Measurements from ENCODE around the gene TYW5. TPM values are rescaled to one million over a fixed set of nuclear protein-coding genes. Genes with fewer than 3 reads are reported as not detected.

The TYW5 gene
- polyA plus RNA-seq, 1 donor (not counting 4 experiments of a cell fraction or from before 2014, with no cell fraction given), result 9.9 TPM

DNA sequence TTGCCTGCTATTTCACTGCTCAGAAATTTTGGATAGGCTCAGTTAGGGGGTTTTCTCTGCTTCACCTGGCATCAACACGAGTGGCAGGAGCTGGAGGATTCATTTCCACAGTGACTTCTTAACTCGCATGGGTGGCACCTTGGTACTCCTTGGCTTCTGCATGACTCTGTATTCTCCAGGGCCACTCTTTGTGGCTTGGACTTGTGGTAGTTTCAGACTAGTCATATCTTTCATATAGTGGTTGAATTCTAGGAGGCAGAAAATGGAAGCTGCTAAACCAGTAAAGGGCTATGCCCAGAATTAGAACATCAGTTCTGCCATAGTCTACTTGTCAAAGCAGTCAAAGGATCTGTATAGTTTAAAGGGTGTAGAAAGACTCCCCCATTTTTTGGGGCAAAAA is 6.9 kb upstream of the TYW5 start:
- DNase-seq (ENCODE audit: low read depth, low spot score) (no peak), FAIRE-seq (no peak)
- H3K36me3 ChIP-seq (ENCODE audit: control insufficient read depth in 2 of 2, extremely low read depth in 1 of 2, insufficient read depth in 2 of 2, low read length in 2 of 2), result peaks cover 6 to 14% of the 10 kb centered on the region in 2 experiments
- no peak overlapping the region for H3K27ac ChIP-seq (ENCODE audit: control insufficient read depth, insufficient read depth, low read length)
- no peak overlapping the region for H3K4me3 ChIP-seq (ENCODE audit: control insufficient read depth in 2 of 3, extremely low read depth in 1 of 3, insufficient read depth in 2 of 3, low read depth in 1 of 3, low read length in 3 of 3)
- no peak overlapping the region for H3K4me2 ChIP-seq (ENCODE audit: control insufficient read depth, extremely low read depth, insufficient read depth, low read depth, low read length)
- dilution Hi-C loops (cut with MboI; ENCODE audit: extremely low pct_ligation_motif_present, low sequenced_read_pairs), result no loop called here
- TF ChIP-seq, protein P1, sequence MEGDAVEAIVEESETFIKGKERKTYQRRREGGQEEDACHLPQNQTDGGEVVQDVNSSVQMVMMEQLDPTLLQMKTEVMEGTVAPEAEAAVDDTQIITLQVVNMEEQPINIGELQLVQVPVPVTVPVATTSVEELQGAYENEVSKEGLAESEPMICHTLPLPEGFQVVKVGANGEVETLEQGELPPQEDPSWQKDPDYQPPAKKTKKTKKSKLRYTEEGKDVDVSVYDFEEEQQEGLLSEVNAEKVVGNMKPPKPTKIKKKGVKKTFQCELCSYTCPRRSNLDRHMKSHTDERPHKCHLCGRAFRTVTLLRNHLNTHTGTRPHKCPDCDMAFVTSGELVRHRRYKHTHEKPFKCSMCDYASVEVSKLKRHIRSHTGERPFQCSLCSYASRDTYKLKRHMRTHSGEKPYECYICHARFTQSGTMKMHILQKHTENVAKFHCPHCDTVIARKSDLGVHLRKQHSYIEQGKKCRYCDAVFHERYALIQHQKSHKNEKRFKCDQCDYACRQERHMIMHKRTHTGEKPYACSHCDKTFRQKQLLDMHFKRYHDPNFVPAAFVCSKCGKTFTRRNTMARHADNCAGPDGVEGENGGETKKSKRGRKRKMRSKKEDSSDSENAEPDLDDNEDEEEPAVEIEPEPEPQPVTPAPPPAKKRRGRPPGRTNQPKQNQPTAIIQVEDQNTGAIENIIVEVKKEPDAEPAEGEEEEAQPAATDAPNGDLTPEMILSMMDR (optimal IDR thresholded peaks at IDR 0.05 in 1 of 3, IDR thresholded peaks at IDR 0.05 in 1 of 3, conservative IDR thresholded peaks at IDR 0.05 in 1 of 3; ENCODE audit: extremely low read depth in 1 of 3, insufficient read depth in 2 of 3, low read length in 3 of 3), result no peak
- no peak for TF ChIP-seq EZH2 (IDR thresholded peaks at IDR 0.05; ENCODE audit: low read length)
- no peaks in the 10 kb centered on the region for H3K4me1 ChIP-seq (ENCODE audit: control insufficient read depth, extremely low read depth, insufficient read depth, low read length)
- H4K20me1 ChIP-seq (ENCODE audit: control insufficient read depth, extremely low read depth, insufficient read depth, low read length), result no peaks in the 10 kb centered on the region
- no peaks in the 10 kb centered on the region for H3K27me3 ChIP-seq (ENCODE audit: control insufficient read depth, extremely low read depth, insufficient read depth, low read length)
- H2AFZ ChIP-seq (ENCODE audit: control insufficient read depth, low read length), result no peak overlapping the region
- H3K9me1 ChIP-seq (ENCODE audit: control insufficient read depth, extremely low read depth, insufficient read depth, low read length), result no peaks in the 10 kb centered on the region
- no peaks in the 10 kb centered on the region for H3K9me3 ChIP-seq (ENCODE audit: control insufficient read depth, low read depth, low read length)
- H3K79me2 ChIP-seq (ENCODE audit: control insufficient read depth, insufficient read depth, low read length), result peaks cover 15% of the 10 kb centered on the region
- H3K9ac ChIP-seq (ENCODE audit: control insufficient read depth, extremely low read depth, insufficient read depth, low read length), result no peak overlapping the region

- Histone ChIP-seq H3K9ac (ENCODE audit: control insufficient read depth, extremely low read depth, insufficient read depth, low read length) (no peak overlapping the region), H3K4me1 (ENCODE audit: control insufficient read depth, extremely low read depth, insufficient read depth, low read length) (peaks cover 15% of the 10 kb centered on the region), H4K20me1 (ENCODE audit: control insufficient read depth, extremely low read depth, insufficient read depth, low read length) (no peaks in the 10 kb centered on the region), H3K27ac (ENCODE audit: control insufficient read depth, insufficient read depth, low read length) (no peak overlapping the region), H3K4me2 (ENCODE audit: control insufficient read depth, extremely low read depth, insufficient read depth, low read depth, low read length) (no peak overlapping the region), H3K27me3 (ENCODE audit: control insufficient read depth, extremely low read depth, insufficient read depth, low read length) (no peaks in the 10 kb centered on the region), H3K9me3 (ENCODE audit: control insufficient read depth, low read depth, low read length) (no peaks in the 10 kb centered on the region), H3K4me3 (ENCODE audit: control insufficient read depth in 2 of 3, extremely low read depth in 1 of 3, insufficient read depth in 2 of 3, low read depth in 1 of 3, low read length in 3 of 3) (no peak overlapping the region), H3K9me1 (ENCODE audit: control insufficient read depth, extremely low read depth, insufficient read depth, low read length) (no peaks in the 10 kb centered on the region), H3K79me2 (ENCODE audit: control insufficient read depth, insufficient read depth, low read length) (peaks cover 53% of the 10 kb centered on the region), H2AFZ (ENCODE audit: control insufficient read depth, low read length) (no peak overlapping the region), H3K36me3 (ENCODE audit: control insufficient read depth in 2 of 2, extremely low read depth in 1 of 2, insufficient read depth in 2 of 2, low read length in 2 of 2) (peaks cover 2 to 8% of the 10 kb centered on the region in 2 experiments)
- dilution Hi-C loops (cut with MboI; ENCODE audit: extremely low pct_ligation_motif_present, low sequenced_read_pairs), result no loop called here
- TF ChIP-seq EZH2 (IDR thresholded peaks at IDR 0.05; ENCODE audit: low read length), result no peak
- TF ChIP-seq, protein P1 (optimal IDR thresholded peaks at IDR 0.05 in 1 of 3, IDR thresholded peaks at IDR 0.05 in 1 of 3, conservative IDR thresholded peaks at IDR 0.05 in 1 of 3; ENCODE audit: extremely low read depth in 1 of 3, insufficient read depth in 2 of 3, low read length in 3 of 3), result no peak
- no peak for FAIRE-seq
- no peak for DNase-seq (ENCODE audit: low read depth, low spot score)
Measured at GRCh38 chr2:199958014-199958413, 2.7 kb upstream of the TYW5 start.

Data from keratinocyte (primary cell).